ENCODE measurements around the gene TAOK3.

TAOK3 gene

GRCh38 chr12:118188690-118189371 is 183.9 kb downstream of the TAOK3 start:
- in situ Hi-C loops (cut with HindIII; ENCODE audit: low sequenced_read_pairs), result loop anchor here (10.0 kb wide), 1 partner anchor 186 kb away; the partner anchor contains the start of genes SUDS3 and TAOK3
- peak; percentile 69 for DNase-seq (ENCODE audit: low read depth, low spot score)
- H3K4me3 ChIP-seq (ENCODE audit: low read depth, low read length), result peak overlapping the region; percentile 46

GRCh38 chr12:118187751-118188435 is 184.8 kb downstream of the TAOK3 start:
- no peak overlapping the region for H3K4me3 ChIP-seq (ENCODE audit: low read depth, low read length)
- no peak for TF ChIP-seq CTCF (IDR thresholded peaks at IDR 0.05; ENCODE audit: low read depth, low read length)
- in situ Hi-C loops (cut with HindIII; ENCODE audit: low sequenced_read_pairs), result loop anchor here (10.0 kb wide), 1 partner anchor 187 kb away; the partner anchor contains the start of genes SUDS3 and TAOK3
- DNase-seq (ENCODE audit: low read depth, low spot score), result no peak

More at GRCh38 chr12:118188690-118189371, 183.9 kb downstream of the TAOK3 start:
- no peak for TF ChIP-seq CTCF (IDR thresholded peaks at IDR 0.05; ENCODE audit: low read depth, low read length)

- TF ChIP-seq CTCF (IDR thresholded peaks at IDR 0.05; ENCODE audit: low read depth, low read length), result no peak
- in situ Hi-C loops (cut with HindIII; ENCODE audit: low sequenced_read_pairs), result loop anchor here (10.0 kb wide), 1 partner anchor 189 kb away; the partner anchor contains the start of genes SUDS3 and TAOK3
- DNase-seq (ENCODE audit: low read depth, low spot score), result no peak
- H3K4me3 ChIP-seq (ENCODE audit: low read depth, low read length), result no peak overlapping the region
Observed at GRCh38 chr12:118185602-118186397, 186.9 kb downstream of the TAOK3 start.

GRCh38 chr12:118183711-118184110 is 189.0 kb downstream of the TAOK3 start:
- no peak for DNase-seq (ENCODE audit: low read depth, low spot score)
- TF ChIP-seq CTCF (IDR thresholded peaks at IDR 0.05; ENCODE audit: low read depth, low read length), result no peak
- no peak overlapping the region for H3K4me3 ChIP-seq (ENCODE audit: low read depth, low read length)
- in situ Hi-C loops (cut with HindIII; ENCODE audit: low sequenced_read_pairs), result loop anchor here (10.0 kb wide), 1 partner anchor 191 kb away; the partner anchor contains the start of genes SUDS3 and TAOK3

GRCh38 chr12:118183155-118183554 is 189.6 kb downstream of the TAOK3 start:
- no peak for DNase-seq (ENCODE audit: low read depth, low spot score)
- TF ChIP-seq CTCF (IDR thresholded peaks at IDR 0.05; ENCODE audit: low read depth, low read length), result no peak
- no peak overlapping the region for H3K4me3 ChIP-seq (ENCODE audit: low read depth, low read length)
- in situ Hi-C loops (cut with HindIII; ENCODE audit: low sequenced_read_pairs), result loop anchor here (10.0 kb wide), 1 partner anchor 192 kb away; the partner anchor contains the start of genes SUDS3 and TAOK3

GRCh38 chr12:118175823-118176447 is 196.8 kb downstream of the TAOK3 start:
- DNase-seq (ENCODE audit: low read depth, low spot score), result no peak
- no peak overlapping the region for H3K4me3 ChIP-seq (ENCODE audit: low read depth, low read length)
- TF ChIP-seq CTCF (IDR thresholded peaks at IDR 0.05; ENCODE audit: low read depth, low read length), result no peak
- in situ Hi-C loops (cut with HindIII; ENCODE audit: low sequenced_read_pairs), result no loop called here

Measured in astrocyte of the spinal cord (primary cell).